Neutrophil (primary cell): Measurements from ENCODE around the gene SORCS2.

Source experiments
- H3K27ac ChIP-seq: fragments of 200-600 bp; sonication (generic); 2 replicates; pipeline ENCODE4 v1.5.1; 2016; ENCODE audit warnings: mild to moderate bottlenecking, moderate library complexity
- H3K27me3 ChIP-seq: fragments of 200-600 bp; sonication (generic); 2 replicates; pipeline ENCODE4 v1.6.0; 2016; ENCODE audit warnings: mild to moderate bottlenecking
- H3K36me3 ChIP-seq: fragments of 200-600 bp; sonication (generic); 2 replicates; pipeline ENCODE4 v1.5.1; 2017
- H3K4me1 ChIP-seq, 2 experiments: fragments of 200-600 bp in 1 of 2; sonication (generic) in 1 of 2; 1 replicate in 1 of 2; 2 replicates in 1 of 2; pipeline versions ENCODE4 v1.5.1 to v1.6.1; 2013 to 2016; ENCODE audit warnings: low read depth in 1 of 2, low read length in 1 of 2, mild to moderate bottlenecking in 1 of 2, moderate library complexity in 1 of 2; ENCODE audit not compliant: control insufficient read depth in 1 of 2, insufficient read depth in 1 of 2
- H3K4me3 ChIP-seq, 2 experiments: fragments of 200-600 bp in 1 of 2; sonication (generic) in 1 of 2; 1 replicate in 1 of 2; 2 replicates in 1 of 2; pipeline ENCODE4 v1.5.1; 2013 to 2016; ENCODE audit warnings: low read depth in 1 of 2, low read length in 1 of 2, mild to moderate bottlenecking in 1 of 2, moderate library complexity in 1 of 2
- H3K9me3 ChIP-seq: fragments of 200-600 bp; sonication (generic); 2 replicates; pipeline ENCODE4 v1.5.1; 2016
- TF ChIP-seq, protein P1 (sequence below): fragments of 200-600 bp; sonication (generic); IDR thresholded peaks from 2 replicates; pipeline ENCODE4 v1.5.1; 2016; ENCODE audit warnings: antibody characterized with exemption

SORCS2 gene

GRCh38 chr4:7717161-7717560 lies 524.8 kb downstream of the SORCS2 start:
- H3K4me1 ChIP-seq, result no peaks in the 10 kb centered on the region
- H3K9me3 ChIP-seq, result no peaks in the 10 kb centered on the region
- no peak overlapping the region for H3K4me3 ChIP-seq
- no peaks in the 10 kb centered on the region for H3K36me3 ChIP-seq
- peaks cover 37% of the 10 kb centered on the region for H3K27me3 ChIP-seq
- TF ChIP-seq, protein P1, sequence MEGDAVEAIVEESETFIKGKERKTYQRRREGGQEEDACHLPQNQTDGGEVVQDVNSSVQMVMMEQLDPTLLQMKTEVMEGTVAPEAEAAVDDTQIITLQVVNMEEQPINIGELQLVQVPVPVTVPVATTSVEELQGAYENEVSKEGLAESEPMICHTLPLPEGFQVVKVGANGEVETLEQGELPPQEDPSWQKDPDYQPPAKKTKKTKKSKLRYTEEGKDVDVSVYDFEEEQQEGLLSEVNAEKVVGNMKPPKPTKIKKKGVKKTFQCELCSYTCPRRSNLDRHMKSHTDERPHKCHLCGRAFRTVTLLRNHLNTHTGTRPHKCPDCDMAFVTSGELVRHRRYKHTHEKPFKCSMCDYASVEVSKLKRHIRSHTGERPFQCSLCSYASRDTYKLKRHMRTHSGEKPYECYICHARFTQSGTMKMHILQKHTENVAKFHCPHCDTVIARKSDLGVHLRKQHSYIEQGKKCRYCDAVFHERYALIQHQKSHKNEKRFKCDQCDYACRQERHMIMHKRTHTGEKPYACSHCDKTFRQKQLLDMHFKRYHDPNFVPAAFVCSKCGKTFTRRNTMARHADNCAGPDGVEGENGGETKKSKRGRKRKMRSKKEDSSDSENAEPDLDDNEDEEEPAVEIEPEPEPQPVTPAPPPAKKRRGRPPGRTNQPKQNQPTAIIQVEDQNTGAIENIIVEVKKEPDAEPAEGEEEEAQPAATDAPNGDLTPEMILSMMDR, result no peak
- H3K27ac ChIP-seq, result no peak overlapping the region

DNA sequence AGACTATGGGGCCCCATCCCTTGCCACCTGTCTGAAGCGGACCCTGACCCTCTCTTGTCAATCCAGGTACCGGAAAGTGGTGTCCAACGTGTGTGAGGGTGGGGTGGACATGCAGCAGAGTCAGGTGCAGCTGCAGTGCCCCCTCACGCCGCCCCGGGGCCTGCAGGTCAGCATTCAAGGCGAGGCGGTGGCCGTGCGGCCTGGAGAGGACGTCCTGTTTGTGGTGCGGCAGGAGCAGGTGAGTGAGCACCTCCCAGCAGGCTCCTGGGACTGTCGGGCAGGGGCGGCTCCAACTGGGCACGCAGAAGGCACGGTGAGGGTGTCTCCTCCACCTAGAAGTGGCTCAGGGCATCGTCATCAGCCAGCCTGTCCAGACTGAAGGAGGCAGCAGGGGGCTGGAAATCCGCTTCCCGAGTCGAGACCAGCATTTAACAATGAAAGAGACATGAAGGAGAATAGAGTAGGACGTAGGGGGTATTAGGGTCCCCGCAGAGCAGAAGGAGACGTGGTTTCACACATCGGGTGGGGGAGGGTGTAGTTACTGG lies 525.7 kb downstream of the SORCS2 start:
- H3K27me3 ChIP-seq, result peaks cover 45% of the 10 kb centered on the region
- H3K36me3 ChIP-seq, result no peaks in the 10 kb centered on the region
- no peaks in the 10 kb centered on the region for H3K4me1 ChIP-seq
- no peak overlapping the region for H3K4me3 ChIP-seq
- H3K27ac ChIP-seq, result no peak overlapping the region
- H3K9me3 ChIP-seq, result no peaks in the 10 kb centered on the region
- TF ChIP-seq, protein P1, result no peak

- Histone ChIP-seq H3K27me3 (peaks cover 48% of the 10 kb centered on the region), H3K4me3 (no peak overlapping the region), H3K4me1 (no peaks in the 10 kb centered on the region), H3K27ac (no peak overlapping the region), H3K36me3 (no peaks in the 10 kb centered on the region), H3K9me3 (no peaks in the 10 kb centered on the region)
- TF ChIP-seq, protein P1, result no peak
Observed at GRCh38 chr4:7719354-7720174, 527.2 kb downstream of the SORCS2 start.

- Histone ChIP-seq H3K27me3 (peaks cover 48% of the 10 kb centered on the region), H3K27ac (no peak overlapping the region), H3K4me1 (no peaks in the 10 kb centered on the region), H3K4me3 (no peak overlapping the region), H3K36me3 (peaks cover 4% of the 10 kb centered on the region), H3K9me3 (no peaks in the 10 kb centered on the region)
- TF ChIP-seq, protein P1, result no peak
Observed at GRCh38 chr4:7721984-7722551, 529.7 kb downstream of the SORCS2 start.

- Histone ChIP-seq H3K4me3 (no peak overlapping the region), H3K36me3 (peaks cover 4% of the 10 kb centered on the region), H3K27me3 (peaks cover 47% of the 10 kb centered on the region), H3K4me1 (no peaks in the 10 kb centered on the region), H3K9me3 (no peaks in the 10 kb centered on the region), H3K27ac (no peak overlapping the region)
- TF ChIP-seq, protein P1, result no peak
Observed at GRCh38 chr4:7722766-7723387, 530.5 kb downstream of the SORCS2 start.
